CD8-positive, alpha-beta memory T cell (primary cell): ENCODE data around the gene RAPGEF1. TPM values are rescaled to one million over a fixed set of nuclear protein-coding genes. Genes with fewer than 3 reads are reported as not detected.

Experiments
- CTCF ChIA-PET: fragments of 350-600 bp; sonication (Branson Sonifier 250); formaldehyde crosslinking; loops from one replicate; lab custom pipeline; 2021; ENCODE audit warnings: antibody characterized with exemption; lab: Charles Lee
- POLR2A ChIA-PET: fragments of 350-600 bp; sonication (Branson Sonifier 250); formaldehyde crosslinking; loops from one replicate; lab custom pipeline; 2021; ENCODE audit warnings: antibody characterized with exemption; lab: Charles Lee
- DNase-seq, 5 donors: peaks; one replicate each; pipeline versions ENCODE4 v3.0.0 to v3.0.0-alpha.2; 2020 to 2022; ENCODE audit warnings: mixed read lengths in 1 of 5
- H3K27ac ChIP-seq: one replicate; pipeline ENCODE4 v1.7.0; 2013; ENCODE audit warnings: low read depth, mild to moderate bottlenecking, low read length, moderate library complexity
- H3K27me3 ChIP-seq: 2 replicates; pipeline ENCODE4 v1.7.0; 2013; ENCODE audit warnings: low read length, mild to moderate bottlenecking; ENCODE audit not compliant: insufficient read depth, poor library complexity, severe bottlenecking
- H3K36me3 ChIP-seq: 2 replicates; pipeline ENCODE4 v1.7.0; 2013; ENCODE audit warnings: mild to moderate bottlenecking, low read length, moderate library complexity; ENCODE audit not compliant: insufficient read depth
- H3K4me1 ChIP-seq: 2 replicates; pipeline ENCODE4 v1.7.0; 2013; ENCODE audit warnings: mild to moderate bottlenecking, low read length, moderate library complexity; ENCODE audit not compliant: insufficient read depth
- H3K4me3 ChIP-seq: 2 replicates; pipeline ENCODE4 v1.7.0; 2013; ENCODE audit warnings: mild to moderate bottlenecking, low read length
- H3K9me3 ChIP-seq: 2 replicates; pipeline ENCODE4 v1.7.0; 2013; ENCODE audit warnings: mild to moderate bottlenecking, low read length
- H3K27ac Mint-ChIP-seq, 8 donors: one replicate each; pipeline ENCODE4 v1.8.0; 2020 to 2021; ENCODE audit warnings: mixed read lengths in 8 of 8, mild to moderate bottlenecking in 6 of 8, inconsistent platforms in 3 of 8, moderate library complexity in 3 of 8
- H3K27me3 Mint-ChIP-seq, 2 donors: one replicate each; pipeline ENCODE4 v1.8.0; 2020 to 2021; ENCODE audit warnings: mixed read lengths in 2 of 2, mild to moderate bottlenecking in 1 of 2, moderate library complexity in 1 of 2
- H3K36me3 Mint-ChIP-seq, 3 donors: one replicate each; pipeline ENCODE4 v1.8.0; 2020 to 2021; ENCODE audit warnings: mixed read lengths in 3 of 3, inconsistent platforms in 1 of 3, mild to moderate bottlenecking in 1 of 3
- H3K4me1 Mint-ChIP-seq, 3 donors: one replicate each; pipeline ENCODE4 v1.8.0; 2020 to 2021; ENCODE audit warnings: mixed read lengths in 3 of 3, inconsistent platforms in 1 of 3, mild to moderate bottlenecking in 1 of 3
- H3K4me3 Mint-ChIP-seq, 7 donors: one replicate each; pipeline ENCODE4 v1.8.0; 2020 to 2021; ENCODE audit warnings: mixed read lengths in 7 of 7, mild to moderate bottlenecking in 6 of 7, moderate library complexity in 4 of 7, inconsistent platforms in 2 of 7
- H3K9me3 Mint-ChIP-seq, 5 donors: one replicate each; pipeline ENCODE4 v1.8.0; 2020 to 2022; ENCODE audit warnings: mixed read lengths in 5 of 5, mild to moderate bottlenecking in 3 of 5, moderate library complexity in 2 of 5, inconsistent platforms in 1 of 5
- polyA plus RNA-seq: library from polyadenylated mRNA; unstranded; fragments of 300-500 nt; fragmentation: Illumina TruSeq; gene quantifications from one replicate; pipeline ENCODE4 v1.2.3, GENCODE V29; 2021
- total RNA-seq, 2 experiments: library from RNA; stranded (reverse); gene quantifications; one replicate each; pipeline ENCODE4 v1.2.3, GENCODE V29; 2021

RAPGEF1 gene
- total and polyA plus RNA-seq, 3 experiments from 2014 or later: 20.1 to 148 (median 145) TPM

DNA sequence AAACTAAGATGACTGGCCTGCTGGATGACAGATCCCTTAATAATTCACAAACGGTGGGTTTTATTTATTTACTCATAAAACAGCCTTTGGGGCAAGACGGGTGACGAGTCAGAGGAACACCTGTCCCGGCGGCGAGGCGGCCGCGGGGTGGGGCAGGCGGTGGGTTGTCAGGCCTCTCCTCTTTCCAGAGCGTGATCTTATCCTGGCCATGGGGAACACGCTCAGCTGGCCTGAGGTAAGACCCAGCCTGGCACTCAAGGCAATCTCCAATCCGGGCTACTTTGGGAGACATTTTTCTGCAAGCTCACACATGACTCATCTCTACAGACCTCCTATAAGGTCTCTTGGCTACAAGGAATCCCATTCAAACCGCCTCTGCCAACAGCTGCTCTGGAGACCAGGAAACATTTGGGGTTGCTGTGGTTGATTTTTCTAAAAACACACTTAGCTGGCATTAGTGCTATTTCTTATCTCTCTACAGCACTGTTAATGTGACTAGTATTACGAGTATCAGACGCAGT, 6.3 kb downstream of the RAPGEF1 start:
- H3K27me3 Mint-ChIP-seq: no peaks in the 10 kb centered on the region
- H3K4me1 Mint-ChIP-seq: peaks cover 86 to 95% (median 93%) of the 10 kb centered on the region in 3 donors
- ChIA-PET CTCF (interaction anchor here (1.2 to 7.7 kb wide), 7 partner anchors 25 to 148 kb away, joined by 3 to 49 read pairs (median 5); no protein-coding TSS in a partner anchor), POLR2A (interaction anchor here (0.6 to 7.7 kb wide), 9 partner anchors 10 to 477 kb away, joined by 3 to 77 read pairs (median 7); no protein-coding TSS in a partner anchor)
- H3K4me3 ChIP-seq: peak overlapping the region; percentile 52
- H3K27ac Mint-ChIP-seq: peak overlapping the region; percentile 78 to 99 (median 92)
- no peaks in the 10 kb centered on the region for H3K9me3 ChIP-seq
- H3K36me3 ChIP-seq: no peaks in the 10 kb centered on the region
- H3K9me3 Mint-ChIP-seq: peaks cover 0 to 1% (median 0%) of the 10 kb centered on the region in 5 donors
- no peaks in the 10 kb centered on the region for H3K27me3 ChIP-seq
- H3K27ac ChIP-seq: peak overlapping the region; percentile 61
- peaks cover 2 to 27% (median 5%) of the 10 kb centered on the region in 3 donors for H3K36me3 Mint-ChIP-seq
- peak overlapping the region; percentile 73 to 90 (median 84) for H3K4me3 Mint-ChIP-seq
- peaks cover 95% of the 10 kb centered on the region for H3K4me1 ChIP-seq
- DNase-seq: peak in 4 of 5 donors; percentile 33 to 65 (median 44)

DNA sequence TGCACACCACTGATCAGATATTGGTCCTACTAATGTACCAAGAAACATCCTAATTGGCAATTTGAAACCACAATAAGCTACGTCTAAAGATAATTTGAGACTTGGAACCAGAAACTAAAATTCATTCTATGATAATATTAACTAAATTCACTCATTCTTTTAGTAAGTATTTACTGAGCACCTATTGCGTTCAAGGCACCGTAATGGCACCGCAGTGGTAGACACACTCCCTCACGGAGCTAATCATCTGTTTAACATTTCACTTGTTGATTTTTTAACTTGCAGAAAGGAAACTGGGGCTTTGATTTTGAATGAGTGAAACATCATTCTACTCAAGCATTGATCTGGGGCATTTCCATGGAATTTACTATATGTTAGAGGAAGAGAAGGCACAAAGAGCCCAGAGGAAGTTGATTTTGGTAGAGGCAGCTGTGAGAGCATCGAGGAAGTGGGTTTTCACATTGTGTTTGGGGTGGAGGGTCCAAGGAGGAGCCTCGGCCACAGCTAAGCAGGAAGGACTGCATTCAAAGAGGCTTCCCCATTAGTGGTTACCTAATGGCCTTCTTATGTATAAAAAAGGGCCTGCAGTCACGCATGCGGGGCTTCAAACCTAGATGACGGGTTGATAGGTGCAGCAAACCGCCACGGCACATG, 7.1 kb downstream of the RAPGEF1 start:
- peak overlapping the region; percentile 78 to 99 (median 92) for H3K27ac Mint-ChIP-seq
- H3K27me3 ChIP-seq: no peaks in the 10 kb centered on the region
- no peaks in the 10 kb centered on the region for H3K27me3 Mint-ChIP-seq
- CTCF ChIA-PET: interaction anchor here (0.8 to 7.7 kb wide), 13 partner anchors 11 to 201 kb away, joined by 3 to 49 read pairs (median 4); no protein-coding TSS in a partner anchor
- H3K9me3 ChIP-seq: no peaks in the 10 kb centered on the region
- peak overlapping the region; percentile 60 to 90 (median 84) for H3K4me3 Mint-ChIP-seq
- no peaks in the 10 kb centered on the region for H3K36me3 ChIP-seq
- POLR2A ChIA-PET: interaction anchor here (0.6 to 7.7 kb wide), 11 partner anchors 11 to 476 kb away, joined by 3 to 77 read pairs (median 4); no protein-coding TSS in a partner anchor
- peak overlapping the region; percentile 46 for H3K27ac ChIP-seq
- DNase-seq: peak; percentile 11 to 79 (median 44)
- H3K4me1 Mint-ChIP-seq: peaks cover 90 to 96% (median 96%) of the 10 kb centered on the region in 3 donors
- H3K9me3 Mint-ChIP-seq: peaks cover 0 to 1% (median 0%) of the 10 kb centered on the region in 5 donors
- peak overlapping the region; percentile 44 for H3K4me3 ChIP-seq
- H3K36me3 Mint-ChIP-seq: peaks cover 2 to 26% (median 5%) of the 10 kb centered on the region in 3 donors
- H3K4me1 ChIP-seq: peaks cover 97% of the 10 kb centered on the region

- H3K27me3 Mint-ChIP-seq: no peaks in the 10 kb centered on the region
- DNase-seq: no peak
- CTCF ChIA-PET: interaction anchor here (0.6 to 7.7 kb wide), 18 partner anchors 8 to 477 kb away, joined by 3 to 49 read pairs (median 4); no protein-coding TSS in a partner anchor
Measured at GRCh38 chr9:131732061-131732526, 7.8 kb downstream of the RAPGEF1 start.

DNA sequence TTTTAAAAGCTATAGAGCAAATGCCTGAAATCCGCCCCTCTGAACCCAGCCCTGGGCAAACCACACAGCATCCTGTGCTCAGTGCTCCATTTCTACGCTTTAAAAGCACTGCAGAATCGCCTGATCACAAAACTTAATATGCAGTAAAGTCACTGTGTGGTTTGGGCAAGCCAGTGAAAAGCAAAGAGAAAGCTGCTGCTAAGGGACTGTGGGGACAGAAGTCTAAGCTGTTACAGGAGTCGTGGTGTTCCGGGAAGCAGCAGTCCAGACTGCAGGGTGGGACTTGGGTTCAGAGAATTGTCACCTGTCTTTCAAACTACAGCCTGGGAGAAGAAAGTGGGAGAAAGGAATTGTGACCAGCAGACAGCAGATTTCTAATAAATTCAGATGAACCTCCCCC, 8.2 kb downstream of the RAPGEF1 start:
- peak overlapping the region; percentile 78 to 99 (median 93) for H3K27ac Mint-ChIP-seq
- Histone ChIP-seq H3K27ac (peak overlapping the region; percentile 46), H3K4me1 (peaks cover 97% of the 10 kb centered on the region), H3K9me3 (no peaks in the 10 kb centered on the region), H3K4me3 (peak overlapping the region; percentile 44), H3K36me3 (no peaks in the 10 kb centered on the region), H3K27me3 (no peaks in the 10 kb centered on the region)
- ChIA-PET POLR2A (interaction anchor here (0.7 to 7.7 kb wide), 8 partner anchors 9 to 103 kb away, joined by 3 to 77 read pairs (median 4); no protein-coding TSS in a partner anchor), CTCF (interaction anchor here (0.6 to 7.7 kb wide), 14 partner anchors 9 to 477 kb away, joined by 3 to 49 read pairs (median 4); no protein-coding TSS in a partner anchor)
- H3K9me3 Mint-ChIP-seq: peaks cover 0 to 1% (median 0%) of the 10 kb centered on the region in 5 donors
- DNase-seq: peak in 3 of 5 donors; percentile 20 to 67 (median 52)
- no peaks in the 10 kb centered on the region for H3K27me3 Mint-ChIP-seq
- H3K4me3 Mint-ChIP-seq: peak overlapping the region; percentile 73 to 90 (median 84)
- H3K4me1 Mint-ChIP-seq: peaks cover 94 to 99% (median 98%) of the 10 kb centered on the region in 3 donors
- H3K36me3 Mint-ChIP-seq: peaks cover 2 to 21% (median 5%) of the 10 kb centered on the region in 3 donors

More at GRCh38 chr9:131732061-131732526, 7.8 kb downstream of the RAPGEF1 start:
- peak overlapping the region; percentile 46 for H3K27ac ChIP-seq
- H3K36me3 ChIP-seq: no peaks in the 10 kb centered on the region
- peak overlapping the region; percentile 44 for H3K4me3 ChIP-seq
- H3K27me3 ChIP-seq: no peaks in the 10 kb centered on the region
- H3K4me3 Mint-ChIP-seq: peak overlapping the region; percentile 73 to 90 (median 84)
- peaks cover 97% of the 10 kb centered on the region for H3K4me1 ChIP-seq
- peaks cover 94 to 99% (median 98%) of the 10 kb centered on the region in 3 donors for H3K4me1 Mint-ChIP-seq
- peaks cover 0 to 1% (median 0%) of the 10 kb centered on the region in 5 donors for H3K9me3 Mint-ChIP-seq
- POLR2A ChIA-PET: interaction anchor here (0.6 to 7.7 kb wide), 10 partner anchors 12 to 358 kb away, joined by 3 to 77 read pairs (median 4); no protein-coding TSS in a partner anchor
- no peaks in the 10 kb centered on the region for H3K9me3 ChIP-seq
- H3K27ac Mint-ChIP-seq: peak overlapping the region; percentile 78 to 99 (median 93)
- H3K36me3 Mint-ChIP-seq: peaks cover 2 to 23% (median 5%) of the 10 kb centered on the region in 3 donors

- Mint-ChIP-seq H3K36me3 (peaks cover 2 to 19% (median 5%) of the 10 kb centered on the region in 3 donors), H3K27ac (peak overlapping the region; percentile 78 to 99 (median 93)), H3K9me3 (peaks cover 0 to 1% (median 0%) of the 10 kb centered on the region in 5 donors), H3K27me3 (no peaks in the 10 kb centered on the region), H3K4me3 (peak overlapping the region; percentile 73 to 90 (median 84)), H3K4me1 (peaks cover 93 to 99% (median 98%) of the 10 kb centered on the region in 3 donors)
- Histone ChIP-seq H3K4me3 (peak overlapping the region; percentile 44), H3K27me3 (no peaks in the 10 kb centered on the region), H3K36me3 (no peaks in the 10 kb centered on the region), H3K9me3 (no peaks in the 10 kb centered on the region), H3K27ac (peak overlapping the region; percentile 46), H3K4me1 (peaks cover 97% of the 10 kb centered on the region)
- ChIA-PET POLR2A (interaction anchor here (0.7 to 7.7 kb wide), 7 partner anchors 9 to 103 kb away, joined by 3 to 77 read pairs (median 4); no protein-coding TSS in a partner anchor), CTCF (interaction anchor here (0.6 to 7.7 kb wide), 12 partner anchors 9 to 107 kb away, joined by 3 to 49 read pairs (median 4); no protein-coding TSS in a partner anchor)
- DNase-seq: no peak
Measured at GRCh38 chr9:131731237-131731636, 8.6 kb downstream of the RAPGEF1 start.

DNA sequence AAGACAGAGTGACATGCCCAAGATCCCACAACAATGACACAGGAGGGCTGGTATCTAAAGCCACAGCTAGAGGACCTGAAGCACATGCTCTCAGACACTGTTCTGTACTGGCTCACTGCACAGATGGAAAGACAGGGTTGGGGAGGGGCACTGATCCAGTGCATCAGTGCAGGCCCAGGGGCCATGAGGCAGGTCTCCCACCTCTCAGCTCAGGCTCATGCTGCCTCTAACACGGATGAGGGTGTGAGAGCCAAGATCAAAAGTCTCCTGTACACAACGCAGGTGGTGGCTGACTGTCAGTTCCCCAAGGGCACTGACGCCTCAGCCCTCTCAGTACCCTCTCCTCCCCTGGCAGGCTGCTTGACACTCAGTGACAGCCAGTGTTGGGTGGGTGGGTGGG, 10.9 kb downstream of the RAPGEF1 start:
- Mint-ChIP-seq H3K27me3 (no peaks in the 10 kb centered on the region), H3K27ac (peak overlapping the region; percentile 78 to 99 (median 94)), H3K4me3 (peak overlapping the region; percentile 56 to 91 (median 69)), H3K9me3 (no peaks in the 10 kb centered on the region), H3K4me1 (peaks cover 86 to 98% (median 97%) of the 10 kb centered on the region in 3 donors), H3K36me3 (peaks cover 0 to 15% (median 2%) of the 10 kb centered on the region in 3 donors)
- H3K27me3 ChIP-seq: no peaks in the 10 kb centered on the region
- H3K9me3 ChIP-seq: no peaks in the 10 kb centered on the region
- H3K4me3 ChIP-seq: peak overlapping the region; percentile 49
- POLR2A ChIA-PET: interaction anchor here (0.6 to 7.7 kb wide), 4 partner anchors 14 to 51 kb away, joined by 3 to 77 read pairs (median 4); no protein-coding TSS in a partner anchor
- DNase-seq: peak; percentile 49 to 80 (median 70)
- CTCF ChIA-PET: interaction anchor here (0.7 to 7.7 kb wide), 8 partner anchors 9 to 137 kb away, joined by 3 to 49 read pairs (median 6); no protein-coding TSS in a partner anchor
- H3K4me1 ChIP-seq: peaks cover 90% of the 10 kb centered on the region
- no peaks in the 10 kb centered on the region for H3K36me3 ChIP-seq
- H3K27ac ChIP-seq: peak overlapping the region; percentile 62

DNA sequence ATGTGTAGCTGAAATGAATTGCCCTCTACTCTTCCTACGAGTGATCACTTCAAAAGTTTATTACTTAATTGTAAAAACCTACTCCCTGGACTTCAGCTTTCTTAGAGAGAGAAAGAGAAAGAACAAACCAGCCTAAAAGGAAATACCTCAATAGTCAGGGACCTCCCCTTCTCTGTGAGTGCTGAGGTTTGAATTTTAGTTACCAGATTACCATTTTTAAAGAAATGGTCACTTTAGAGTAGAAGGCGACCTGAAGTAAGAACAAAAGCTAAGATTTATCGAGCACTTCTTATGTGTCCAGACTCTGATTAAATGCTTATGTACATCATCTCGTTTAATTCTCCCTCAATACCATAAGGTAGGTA, 11.3 kb downstream of the RAPGEF1 start:
- Histone ChIP-seq H3K4me1 (peaks cover 88% of the 10 kb centered on the region), H3K27me3 (no peaks in the 10 kb centered on the region), H3K4me3 (peak overlapping the region; percentile 49), H3K36me3 (no peaks in the 10 kb centered on the region), H3K9me3 (no peaks in the 10 kb centered on the region), H3K27ac (peak overlapping the region; percentile 62)
- Mint-ChIP-seq H3K27me3 (no peaks in the 10 kb centered on the region), H3K9me3 (no peaks in the 10 kb centered on the region), H3K36me3 (peaks cover 0 to 17% (median 2%) of the 10 kb centered on the region in 3 donors), H3K4me1 (peaks cover 86 to 98% (median 97%) of the 10 kb centered on the region in 3 donors), H3K27ac (peak overlapping the region; percentile 78 to 99 (median 94)), H3K4me3 (peak overlapping the region; percentile 56 to 91 (median 69))
- peak in 1 of 5 donors; percentile 43 for DNase-seq
- CTCF ChIA-PET: interaction anchor here (0.7 to 7.7 kb wide), 9 partner anchors 9 to 137 kb away, joined by 3 to 49 read pairs (median 5); no protein-coding TSS in a partner anchor
- POLR2A ChIA-PET: interaction anchor here (1.0 to 7.7 kb wide), 4 partner anchors 10 to 51 kb away, joined by 4 to 77 read pairs (median 5); no protein-coding TSS in a partner anchor
